Hindlimb muscle (tissue), 1 donor: ENCODE measurements around the gene TUT1. TPM values are rescaled to one million over a fixed set of nuclear protein-coding genes. Genes with fewer than 3 reads are reported as not detected.
"Not testable (repeated sequence)": the region's sequence is repeated elsewhere in the genome, so short reads cannot be mapped to it uniquely, and the experiment has no call there.

Experiments used
- DNase-seq: peaks from one replicate; pipeline ENCODE4 v3.0.0-alpha.2; 2013
- polyA plus RNA-seq: library from polyadenylated mRNA; unstranded; fragments of 120-200 nt; gene quantifications from one replicate; pipeline ENCODE4 v1.2.1, GENCODE V29; 2013; ENCODE audit not compliant: insufficient read length

Gene TUT1, protein sequence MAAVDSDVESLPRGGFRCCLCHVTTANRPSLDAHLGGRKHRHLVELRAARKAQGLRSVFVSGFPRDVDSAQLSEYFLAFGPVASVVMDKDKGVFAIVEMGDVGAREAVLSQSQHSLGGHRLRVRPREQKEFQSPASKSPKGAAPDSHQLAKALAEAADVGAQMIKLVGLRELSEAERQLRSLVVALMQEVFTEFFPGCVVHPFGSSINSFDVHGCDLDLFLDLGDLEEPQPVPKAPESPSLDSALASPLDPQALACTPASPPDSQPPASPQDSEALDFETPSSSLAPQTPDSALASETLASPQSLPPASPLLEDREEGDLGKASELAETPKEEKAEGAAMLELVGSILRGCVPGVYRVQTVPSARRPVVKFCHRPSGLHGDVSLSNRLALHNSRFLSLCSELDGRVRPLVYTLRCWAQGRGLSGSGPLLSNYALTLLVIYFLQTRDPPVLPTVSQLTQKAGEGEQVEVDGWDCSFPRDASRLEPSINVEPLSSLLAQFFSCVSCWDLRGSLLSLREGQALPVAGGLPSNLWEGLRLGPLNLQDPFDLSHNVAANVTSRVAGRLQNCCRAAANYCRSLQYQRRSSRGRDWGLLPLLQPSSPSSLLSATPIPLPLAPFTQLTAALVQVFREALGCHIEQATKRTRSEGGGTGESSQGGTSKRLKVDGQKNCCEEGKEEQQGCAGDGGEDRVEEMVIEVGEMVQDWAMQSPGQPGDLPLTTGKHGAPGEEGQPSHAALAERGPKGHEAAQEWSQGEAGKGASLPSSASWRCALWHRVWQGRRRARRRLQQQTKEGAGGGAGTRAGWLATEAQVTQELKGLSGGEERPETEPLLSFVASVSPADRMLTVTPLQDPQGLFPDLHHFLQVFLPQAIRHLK
- 16.9 TPM for polyA plus RNA-seq

DNA sequence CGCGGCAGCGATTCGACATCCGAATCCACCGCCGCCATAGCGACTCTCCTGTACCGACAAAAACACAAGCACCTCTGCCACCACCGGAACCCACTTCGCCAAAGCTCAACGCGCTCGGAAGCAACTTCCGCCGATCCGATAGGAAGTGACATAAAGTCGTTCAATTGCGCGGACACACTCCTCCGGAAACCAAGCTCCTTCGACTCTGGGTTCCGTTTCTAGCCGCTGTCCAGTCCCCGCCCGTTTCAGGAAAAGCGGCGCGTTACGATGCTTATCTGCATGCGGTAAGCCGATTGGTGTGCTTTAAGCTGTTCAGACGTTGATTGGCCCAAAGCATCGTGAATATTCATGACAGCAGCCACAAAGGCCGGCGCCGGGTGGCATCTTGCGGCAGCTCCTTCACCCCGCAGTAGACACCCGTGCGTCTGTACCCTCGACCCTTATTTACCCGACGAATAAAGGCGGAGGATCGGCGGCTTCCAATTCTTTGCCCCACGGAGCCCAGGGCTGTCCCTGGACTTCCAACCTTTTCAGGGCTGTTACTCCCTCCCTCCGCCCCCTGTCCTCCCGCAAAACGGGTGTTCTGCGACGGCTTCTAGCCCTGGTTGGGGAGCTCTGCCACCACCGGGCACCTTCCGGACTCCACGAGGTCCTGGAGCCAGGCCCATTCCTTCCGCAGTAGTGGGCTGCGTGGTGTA is at the start of gene TUT1:
Gene TUT1, minus strand, starts transcription at position 76 of the 698 bp plus-strand sequence. Its CDS starts 38 bp downstream, at position 38.
- peak; percentile 96 for DNase-seq

DNA sequence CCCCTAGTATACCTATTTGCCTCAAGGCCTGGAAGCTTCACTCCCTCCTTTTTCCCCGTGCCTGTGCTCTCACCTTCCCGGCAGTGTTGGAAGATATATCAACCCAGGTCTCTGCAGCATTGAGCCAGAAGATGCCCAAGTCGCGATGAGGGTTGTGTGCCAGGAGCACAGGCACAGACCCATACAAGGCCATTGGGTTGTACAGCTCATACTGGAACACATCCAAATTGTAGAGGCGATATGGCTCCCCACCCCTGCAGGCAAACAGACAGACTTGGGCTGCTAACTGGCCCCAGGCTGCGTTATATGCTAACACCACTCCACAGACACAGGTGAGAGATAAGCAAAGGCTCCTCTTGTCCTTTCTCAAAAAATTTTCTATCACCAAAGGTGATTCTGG is 41.2 kb upstream of the TUT1 start:
- no peak for DNase-seq

DNA sequence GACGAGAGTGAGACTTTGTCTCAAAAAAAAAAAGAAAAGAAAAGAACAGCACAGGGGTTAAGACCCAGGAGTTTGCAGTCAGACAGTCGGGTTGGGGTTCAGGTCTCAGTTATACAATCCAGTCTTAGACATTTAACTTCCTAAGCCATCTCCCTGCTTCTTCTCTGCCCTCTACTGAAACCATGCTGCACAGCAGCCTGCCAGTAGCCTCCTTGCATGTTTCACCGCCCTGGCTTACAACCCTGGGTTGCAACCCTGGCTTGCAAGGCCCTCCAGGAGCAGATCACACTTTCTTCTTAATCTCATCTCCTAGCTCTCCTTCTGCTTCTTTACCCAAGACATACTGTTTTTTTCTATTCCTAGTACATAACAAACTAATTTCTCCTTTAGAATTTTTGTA is 36.4 kb upstream of the TUT1 start:
- no peak for DNase-seq

DNA sequence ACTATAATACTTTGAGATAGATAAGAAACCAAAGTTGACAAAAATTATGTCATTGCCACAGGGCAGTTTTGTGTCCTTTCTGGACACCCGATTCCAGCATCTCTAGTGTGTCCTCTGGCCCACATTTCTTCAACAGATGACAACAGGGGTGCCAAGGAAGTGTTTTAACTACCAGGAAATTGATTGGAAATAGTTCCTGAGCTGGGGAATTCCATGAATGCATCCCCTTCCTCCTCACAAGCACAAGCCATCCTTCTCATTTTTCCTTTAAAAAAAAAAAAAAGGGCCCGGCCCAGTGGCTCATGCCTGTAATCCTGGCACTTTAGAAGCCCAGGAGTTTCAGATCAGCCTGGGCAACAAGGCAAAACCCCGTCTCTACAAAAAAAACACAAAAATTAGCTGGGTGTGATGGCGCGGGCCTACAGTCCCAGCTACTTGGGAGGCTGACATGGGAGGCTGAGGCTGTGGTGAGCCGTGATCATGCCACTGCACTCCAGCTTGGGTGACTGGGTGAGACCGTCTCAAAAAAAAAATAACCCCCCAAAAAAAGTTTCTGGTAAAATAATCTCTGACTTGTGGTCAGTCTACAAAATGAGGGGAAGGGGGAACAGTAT is 31.3 kb upstream of the TUT1 start:
- no peak for DNase-seq

DNA sequence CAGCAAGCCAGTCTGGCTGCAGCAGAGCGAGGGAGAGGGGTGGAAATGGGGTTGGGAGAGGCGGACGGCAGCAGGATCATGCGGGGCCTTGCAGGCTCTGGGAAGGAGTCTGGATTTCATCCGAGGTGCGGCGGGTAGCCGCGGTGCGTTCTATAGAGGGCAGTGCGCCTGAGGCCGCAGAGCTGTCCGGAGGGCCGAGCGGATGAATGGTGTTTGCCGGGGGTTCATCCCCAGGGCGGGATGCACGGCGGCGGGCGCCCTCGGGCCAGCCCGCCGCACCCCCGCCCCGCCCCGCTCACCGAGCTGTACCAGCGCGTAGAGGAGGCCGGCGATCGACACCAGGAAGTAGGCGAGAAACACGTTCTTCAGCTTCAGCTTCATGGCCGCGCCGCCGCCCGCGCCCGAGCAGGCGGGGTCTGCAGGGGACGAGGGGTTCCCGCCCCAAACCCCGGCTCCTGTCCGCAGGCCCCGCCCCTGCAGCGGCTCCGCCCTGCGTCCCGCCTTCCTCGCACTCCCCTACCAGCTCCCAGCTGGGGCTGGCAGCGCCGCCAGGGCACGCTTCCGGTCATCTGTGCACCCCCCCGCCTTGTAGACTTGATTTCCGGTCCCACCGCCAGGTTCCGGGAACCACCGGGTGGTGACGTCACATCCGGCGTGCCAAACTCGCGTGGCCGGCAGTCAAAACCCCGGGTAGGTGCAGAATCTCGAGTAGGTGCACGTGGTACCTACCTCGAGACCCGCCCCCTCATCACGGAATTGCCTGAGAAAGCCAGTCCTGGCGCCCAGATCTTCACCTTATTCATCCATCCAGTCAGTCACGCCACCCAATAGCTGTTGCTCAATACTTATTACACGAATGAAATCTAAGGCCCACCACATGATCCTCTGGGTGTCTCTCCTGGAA is 30.5 kb upstream of the TUT1 start, which contains the start of gene B3GAT3:
Gene B3GAT3, minus strand, starts transcription at position 420 of the 904 bp plus-strand sequence. Its CDS starts 39 bp downstream, at position 381.
- DNase-seq: peak; percentile 96

DNA sequence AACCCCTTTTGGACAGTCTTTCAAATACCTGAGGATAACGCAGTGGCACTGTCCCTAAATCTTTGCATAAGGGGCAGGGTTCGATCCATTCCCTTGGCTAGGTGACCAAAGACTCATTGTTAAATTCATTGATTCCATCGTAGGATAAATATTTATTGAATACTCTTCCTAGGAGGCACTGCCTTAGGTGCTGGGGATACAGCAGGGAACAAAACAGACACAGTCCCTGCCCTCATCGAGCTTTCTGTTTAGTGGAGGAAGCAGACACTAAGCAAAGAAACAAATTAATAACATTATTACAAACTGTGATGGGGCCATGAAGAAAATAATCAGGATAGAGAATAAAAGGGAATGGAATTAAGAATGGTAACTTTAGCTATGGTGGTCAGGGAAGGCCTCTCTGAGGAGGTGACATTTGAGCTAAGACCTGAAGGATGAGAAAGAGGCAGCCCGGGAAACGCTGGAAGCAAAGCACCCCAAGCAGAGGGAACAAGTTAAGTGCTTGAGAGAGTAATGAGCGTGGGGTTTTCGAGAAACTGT is 29.8 kb upstream of the TUT1 start:
- DNase-seq: no peak

DNA sequence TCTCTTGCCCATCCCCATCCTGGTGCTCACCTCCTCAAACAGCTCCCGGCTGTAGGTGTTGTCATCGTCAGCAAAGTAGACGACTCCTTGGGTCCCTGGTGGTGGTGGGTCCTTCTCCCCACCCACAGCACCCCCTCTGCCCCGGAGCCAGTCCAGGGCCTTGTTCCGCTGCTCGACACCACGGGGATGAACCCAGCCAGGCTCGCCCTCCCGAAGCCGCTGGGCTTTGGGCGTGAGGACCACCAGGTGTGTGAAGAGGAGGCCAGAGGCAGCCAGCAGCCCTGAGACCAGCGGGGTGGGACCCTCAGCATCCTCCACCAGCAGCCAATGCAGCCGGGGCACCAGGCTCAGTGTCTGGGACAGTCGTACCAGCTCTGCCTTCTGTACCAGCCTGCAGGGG is 25.6 kb upstream of the TUT1 start:
- DNase-seq: not testable (repeated sequence)

DNA sequence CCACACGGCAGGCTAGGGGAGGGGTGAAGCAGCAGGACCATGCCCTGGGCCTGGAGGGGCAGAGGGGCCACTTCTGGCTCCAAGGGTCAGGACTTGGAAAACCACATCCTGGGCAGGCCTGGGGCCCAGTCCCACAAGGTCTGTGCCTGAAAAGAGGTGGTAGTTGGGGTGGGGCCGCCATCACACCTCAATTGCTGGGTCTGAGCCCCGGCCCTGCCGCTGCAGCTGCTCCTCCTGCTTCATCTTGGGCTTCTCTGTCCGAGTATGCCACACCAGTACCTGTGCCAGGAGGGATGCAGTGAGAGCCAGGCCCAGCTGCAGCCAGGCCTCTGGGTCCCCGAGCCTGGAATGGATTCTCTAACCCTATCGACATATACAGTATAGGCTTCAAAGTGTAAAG is 24.2 kb upstream of the TUT1 start:
- no peak for DNase-seq

DNA sequence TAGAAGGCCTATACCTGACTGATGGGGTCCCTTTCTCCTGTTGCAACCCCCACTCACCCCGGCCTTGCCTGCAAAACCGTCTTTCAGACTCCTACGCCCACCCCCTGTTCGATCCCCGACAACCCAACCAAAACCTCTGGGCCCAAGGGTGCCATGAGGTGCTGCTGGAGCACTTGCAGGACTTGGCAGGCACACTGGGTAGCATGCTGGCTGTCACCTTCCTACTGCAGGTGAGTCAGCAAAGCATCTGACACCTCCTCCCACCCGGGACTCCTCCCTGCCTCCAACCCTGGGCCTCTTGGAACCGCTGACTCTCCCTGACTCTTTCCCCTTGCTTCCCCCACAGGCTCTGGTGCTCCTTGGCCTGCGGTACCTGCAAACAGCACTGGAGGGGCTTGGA is 23.0 kb upstream of the TUT1 start:
- DNase-seq: no peak

DNA sequence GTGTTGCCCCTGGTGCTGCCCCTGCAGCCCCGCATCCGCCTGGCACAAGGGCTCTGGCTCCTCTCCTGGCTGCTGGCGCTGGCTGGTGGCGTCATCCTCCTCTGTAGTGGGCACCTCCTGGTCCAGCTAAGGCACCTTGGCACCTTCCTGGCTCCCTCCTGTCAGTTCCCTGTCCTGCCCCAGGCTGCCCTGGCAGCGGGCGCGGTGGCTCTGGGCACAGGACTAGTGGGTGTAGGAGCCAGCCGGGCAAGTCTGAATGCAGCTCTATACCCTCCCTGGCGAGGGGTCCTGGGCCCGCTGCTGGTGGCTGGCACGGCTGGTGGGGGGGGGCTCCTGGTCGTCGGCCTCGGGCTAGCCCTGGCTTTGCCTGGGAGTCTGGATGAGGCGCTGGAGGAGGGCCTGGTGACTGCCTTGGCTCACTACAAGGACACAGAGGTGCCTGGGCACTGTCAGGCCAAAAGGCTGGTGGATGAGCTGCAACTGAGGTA is 22.0 kb upstream of the TUT1 start:
- no peak for DNase-seq

DNA sequence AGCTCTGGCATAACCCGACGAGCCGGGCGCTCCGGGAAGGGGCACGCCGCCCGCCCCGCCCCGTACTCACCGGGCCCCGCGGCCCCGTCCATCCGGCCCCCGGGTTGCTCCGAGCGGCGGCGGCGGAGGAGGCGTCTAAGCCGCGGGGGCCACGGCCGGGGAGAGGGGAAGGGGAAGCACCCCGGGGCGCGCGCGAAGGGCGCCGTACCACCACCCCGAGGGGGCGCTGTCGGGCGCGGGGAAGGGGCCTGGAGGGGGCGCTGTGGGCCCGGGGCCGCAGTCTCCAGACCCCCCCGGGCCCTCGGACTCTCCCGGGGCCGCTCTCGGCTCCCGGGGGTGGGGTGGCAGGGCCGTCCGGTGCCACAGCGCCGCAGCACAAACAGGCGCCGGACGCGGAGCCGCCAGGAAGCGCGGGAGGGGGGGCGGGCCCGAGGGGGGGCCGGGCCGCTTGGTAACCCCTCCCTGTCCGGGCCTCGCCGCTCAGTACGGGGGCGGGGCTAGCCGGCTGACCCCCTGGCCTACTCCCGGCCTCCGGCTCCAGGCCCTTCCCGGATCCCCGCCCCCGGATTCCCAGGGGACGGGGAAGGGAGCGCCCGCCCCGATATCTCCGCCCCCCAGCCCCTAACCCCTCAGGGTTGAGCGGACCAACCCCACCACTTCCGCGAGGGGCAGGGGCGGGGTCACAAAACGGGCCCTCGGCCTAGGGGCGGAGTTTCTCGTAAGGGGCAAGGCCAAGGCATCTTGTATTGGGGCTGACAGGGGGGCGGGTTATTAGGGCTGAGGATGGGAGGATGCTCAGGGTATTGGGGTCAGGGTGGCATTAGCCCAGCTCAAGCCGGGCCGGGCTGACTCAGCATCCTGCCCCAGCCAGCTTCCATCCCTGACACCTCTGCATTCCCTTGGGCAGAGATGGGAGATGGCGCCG is 21.3 kb upstream of the TUT1 start, which contains the start of the genes EML3 and ROM1:
Gene EML3, minus strand, starts transcription at position 410 of the 925 bp plus-strand sequence. Its CDS starts 318 bp downstream, at position 92.
Gene ROM1, plus strand, starts transcription at position 892 of the 925 bp plus-strand sequence. Its CDS starts 25 bp downstream, at position 917.
- DNase-seq: peak; percentile 85

DNA sequence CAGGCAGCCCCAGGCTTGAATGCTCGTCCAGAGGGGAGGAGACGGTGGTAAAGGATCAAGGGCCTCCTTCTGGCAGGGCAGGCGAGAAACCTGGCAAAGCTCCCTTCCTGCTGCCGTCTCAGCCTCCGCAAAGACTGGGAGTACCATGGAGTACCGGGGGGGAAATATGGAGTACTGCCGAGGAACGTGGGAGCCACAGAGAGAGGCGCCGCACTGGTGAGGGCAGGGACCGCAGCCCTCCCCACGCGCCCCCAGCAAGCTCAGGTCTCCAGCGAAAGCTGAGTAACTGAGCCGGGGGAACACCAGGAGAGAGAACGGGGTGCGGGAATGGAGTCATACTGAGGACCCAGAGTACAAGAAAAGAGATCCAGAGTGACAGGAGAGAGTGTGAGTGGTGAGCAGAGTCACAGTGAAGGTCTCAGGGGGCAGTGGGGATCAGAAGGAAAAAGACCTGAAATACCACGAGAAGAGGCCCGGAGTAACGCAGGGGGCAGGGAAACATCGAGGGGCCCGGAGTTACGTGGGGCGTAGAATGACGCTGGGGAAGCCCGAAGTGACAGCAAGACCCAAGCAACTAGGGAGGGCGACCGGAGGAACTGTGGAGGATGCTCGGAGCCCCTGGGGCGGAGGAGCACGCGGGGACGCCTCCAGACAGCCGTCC is 20.5 kb upstream of the TUT1 start:
- peak; percentile 67 for DNase-seq

DNA sequence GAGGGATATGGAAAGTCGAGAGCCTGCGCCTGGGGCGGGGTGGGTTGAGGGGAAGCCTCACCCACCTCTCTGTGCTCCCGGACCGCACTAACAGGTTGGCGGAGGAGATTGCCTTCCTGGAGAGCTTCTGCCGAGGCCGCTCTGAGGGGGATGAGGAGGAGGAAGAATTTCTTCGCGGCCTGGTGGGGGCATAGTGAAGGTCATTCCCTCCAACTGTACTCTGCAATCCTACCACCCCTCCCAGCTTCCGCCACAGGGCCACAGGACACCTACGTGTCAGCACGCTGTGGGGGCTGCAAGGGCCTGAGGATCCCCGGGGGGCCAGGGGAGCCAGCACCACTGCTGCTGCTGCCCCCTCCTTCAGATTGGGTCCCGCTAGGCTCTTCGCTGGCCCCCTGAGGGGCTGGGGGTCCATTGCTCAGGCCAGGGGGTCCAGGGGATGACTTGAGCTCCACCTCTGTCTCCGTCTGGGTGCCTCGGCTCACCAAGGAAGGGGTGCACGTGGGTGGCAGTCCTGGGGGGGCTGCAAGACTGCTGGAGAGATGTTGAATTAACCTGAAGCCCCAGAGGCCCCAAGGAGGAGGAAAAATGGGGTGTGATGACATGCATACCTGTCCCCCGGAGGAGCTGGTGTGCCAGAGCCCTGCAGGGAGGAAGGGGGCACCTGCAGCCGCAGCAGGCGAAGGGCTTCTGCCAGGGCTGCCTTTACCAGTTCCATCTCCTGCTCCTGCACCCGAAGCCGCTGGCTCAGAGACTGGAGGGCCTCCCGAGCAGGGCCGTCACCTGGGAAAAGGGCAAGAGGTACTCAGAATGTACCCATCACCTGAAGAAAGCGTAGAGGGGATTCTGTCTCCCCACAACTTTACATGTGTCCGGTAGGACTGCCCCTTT is 19.7 kb upstream of the TUT1 start:
- DNase-seq: no peak

DNA sequence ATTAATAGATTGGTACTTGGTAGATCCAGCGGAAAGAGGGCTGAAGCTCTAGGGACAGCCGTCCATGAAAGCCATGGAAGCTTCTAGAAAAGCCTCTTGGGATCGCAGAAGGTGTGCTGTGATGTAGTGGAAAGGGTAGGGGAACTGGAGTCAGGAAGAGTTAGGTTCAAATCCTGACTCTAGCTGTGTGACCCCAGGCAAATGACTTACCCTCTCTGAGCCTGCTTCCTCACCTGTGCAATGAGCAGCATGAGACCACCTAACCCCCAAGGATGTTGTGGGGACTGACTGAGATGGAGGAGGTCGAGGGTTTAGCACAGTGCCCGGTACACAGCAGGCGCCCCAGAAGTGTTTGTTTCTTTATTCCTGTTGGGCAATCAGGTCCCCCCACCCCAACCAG is 19.1 kb upstream of the TUT1 start:
- DNase-seq: no peak

DNA sequence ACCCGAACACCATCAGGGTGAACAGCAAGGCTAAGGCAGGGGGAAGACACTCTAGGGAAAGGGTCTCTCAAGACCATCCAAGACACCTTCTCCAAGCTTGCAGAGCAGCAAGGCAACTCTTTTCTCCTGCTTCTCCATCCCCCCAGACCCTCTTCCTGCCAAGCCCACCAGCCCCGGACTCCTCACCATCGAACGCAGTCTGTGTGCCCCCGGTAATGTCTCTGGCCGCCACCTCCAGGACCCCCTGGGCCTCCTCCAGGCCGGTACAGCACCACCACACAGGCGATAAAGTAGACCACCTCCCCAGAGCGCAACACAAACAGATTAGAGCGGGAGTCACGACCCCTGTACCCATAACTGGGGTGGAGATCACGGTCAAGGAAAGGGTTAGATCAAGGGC is 17.5 kb upstream of the TUT1 start:
- DNase-seq: no peak

DNA sequence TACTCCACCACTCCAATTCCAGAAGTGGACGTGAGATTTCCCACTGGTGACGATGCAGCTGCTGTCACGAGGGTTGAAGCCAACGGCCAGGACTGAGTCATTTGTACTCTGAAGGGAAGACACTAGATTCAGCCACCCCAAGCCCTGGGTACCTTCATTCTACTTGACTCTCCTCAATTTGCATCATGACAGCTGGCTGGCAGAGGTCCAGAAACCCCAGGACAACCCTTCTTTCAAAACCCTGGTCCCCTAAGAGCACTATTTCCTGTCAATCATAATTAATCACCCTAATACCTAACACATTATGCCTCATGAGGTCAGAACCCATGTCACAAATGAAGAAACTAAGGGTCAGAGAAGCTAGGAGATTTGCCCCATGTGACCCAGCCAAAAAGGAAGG is 16.4 kb upstream of the TUT1 start:
- no peak for DNase-seq

DNA sequence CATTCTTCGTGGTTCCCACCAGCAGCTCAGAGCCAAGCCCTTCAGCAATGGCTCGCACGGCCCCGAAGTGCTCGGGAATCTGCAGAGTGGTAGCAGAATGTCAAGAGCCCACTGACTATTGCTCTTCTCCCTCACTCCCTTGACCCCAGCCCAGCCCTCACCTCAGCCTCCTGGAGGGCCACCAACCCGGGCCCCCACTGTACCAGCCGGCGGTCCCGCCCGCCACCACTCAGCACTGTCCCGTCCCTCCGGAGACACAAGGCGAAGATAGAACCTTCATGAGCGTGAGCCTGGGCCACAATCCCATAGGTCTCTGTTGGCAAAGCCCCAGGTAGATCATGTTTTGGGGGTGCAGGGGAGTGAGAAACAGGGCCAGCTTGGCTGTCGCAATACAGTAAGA is 14.6 kb upstream of the TUT1 start:
- no peak for DNase-seq

DNA sequence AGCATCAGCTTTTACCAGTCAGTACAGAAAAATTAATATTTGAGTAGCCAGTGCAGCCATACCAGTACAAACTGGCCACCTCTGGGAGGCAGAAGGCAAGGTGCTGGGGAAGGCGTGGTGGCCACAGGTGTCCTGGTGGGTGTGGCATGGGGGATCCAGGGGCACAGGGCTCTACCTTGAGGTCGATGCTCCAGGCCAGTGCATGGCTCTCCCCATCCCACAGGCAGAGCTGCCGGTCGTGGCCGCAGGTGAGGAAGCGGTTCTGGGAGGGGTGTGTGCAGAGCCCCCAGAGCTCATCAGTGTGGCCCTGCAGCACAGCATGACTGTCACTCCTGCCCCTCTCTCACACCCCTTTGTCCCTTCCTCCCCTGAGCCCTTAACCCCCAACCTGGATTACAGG is 14.1 kb upstream of the TUT1 start:
- no peak for DNase-seq
